ENCODE results near the gene NECAP2. TPM values are rescaled to one million over a fixed set of nuclear protein-coding genes. Genes with fewer than 3 reads are reported as not detected.

The NECAP2 gene
- total RNA-seq, 1 donor from 2014 or later = 48.2 TPM

- no peak for DNase-seq (ENCODE audit: extremely low spot score, unreplicated experiment)
- peaks cover 4% of the 10 kb centered on the region for H3K36me3 Mint-ChIP-seq
- H3K4me3 Mint-ChIP-seq = peak overlapping the region; percentile 94
- H3K27me3 Mint-ChIP-seq = no peaks in the 10 kb centered on the region
- H3K9me3 Mint-ChIP-seq = no peaks in the 10 kb centered on the region
- H3K27ac Mint-ChIP-seq = peak overlapping the region; percentile 87
- TF ChIP-seq CTCF (conservative IDR thresholded peaks at IDR 0.05) = no peak
- H3K4me1 Mint-ChIP-seq (ENCODE audit: unreplicated experiment) = peaks cover 7% of the 10 kb centered on the region
Observed at GRCh38 chr1:16441282-16441665, 750 bp downstream of the NECAP2 start.

- Mint-ChIP-seq H3K4me3 (peak overlapping the region; percentile 94), H3K27ac (no peak overlapping the region), H3K27me3 (no peaks in the 10 kb centered on the region), H3K9me3 (no peaks in the 10 kb centered on the region), H3K4me1 (ENCODE audit: unreplicated experiment) (peaks cover 7% of the 10 kb centered on the region), H3K36me3 (peaks cover 4% of the 10 kb centered on the region)
- no peak for TF ChIP-seq CTCF (conservative IDR thresholded peaks at IDR 0.05)
- no peak for DNase-seq (ENCODE audit: extremely low spot score, unreplicated experiment)
Observed at GRCh38 chr1:16442265-16442664, 1.7 kb downstream of the NECAP2 start.

GRCh38 chr1:16442941-16443340 is 2.4 kb downstream of the NECAP2 start:
- no peaks in the 10 kb centered on the region for H3K27me3 Mint-ChIP-seq
- peak overlapping the region; percentile 37 for H3K27ac Mint-ChIP-seq
- TF ChIP-seq CTCF (conservative IDR thresholded peaks at IDR 0.05) = no peak

GRCh38 chr1:16443975-16444770 is 3.6 kb downstream of the NECAP2 start:
- no peak overlapping the region for H3K27ac Mint-ChIP-seq
- no peaks in the 10 kb centered on the region for H3K9me3 Mint-ChIP-seq
- no peak for DNase-seq (ENCODE audit: extremely low spot score, unreplicated experiment)
- no peaks in the 10 kb centered on the region for H3K27me3 Mint-ChIP-seq
- peaks cover 6% of the 10 kb centered on the region for H3K36me3 Mint-ChIP-seq
- H3K4me1 Mint-ChIP-seq (ENCODE audit: unreplicated experiment) = peaks cover 7% of the 10 kb centered on the region
- no peak overlapping the region for H3K4me3 Mint-ChIP-seq
- no peak for TF ChIP-seq CTCF (conservative IDR thresholded peaks at IDR 0.05)

More at GRCh38 chr1:16442941-16443340, 2.4 kb downstream of the NECAP2 start:
- peak overlapping the region; percentile 74 for H3K4me3 Mint-ChIP-seq
- peaks cover 4% of the 10 kb centered on the region for H3K36me3 Mint-ChIP-seq
- no peak for DNase-seq (ENCODE audit: extremely low spot score, unreplicated experiment)
- peaks cover 7% of the 10 kb centered on the region for H3K4me1 Mint-ChIP-seq (ENCODE audit: unreplicated experiment)
- H3K9me3 Mint-ChIP-seq = no peaks in the 10 kb centered on the region

- Mint-ChIP-seq H3K27me3 (no peaks in the 10 kb centered on the region), H3K4me1 (ENCODE audit: unreplicated experiment) (peaks cover 7% of the 10 kb centered on the region), H3K4me3 (no peak overlapping the region), H3K36me3 (peaks cover 10% of the 10 kb centered on the region), H3K9me3 (no peaks in the 10 kb centered on the region), H3K27ac (no peak overlapping the region)
- TF ChIP-seq CTCF (conservative IDR thresholded peaks at IDR 0.05) = no peak
- no peak for DNase-seq (ENCODE audit: extremely low spot score, unreplicated experiment)
Observed at GRCh38 chr1:16445052-16445451, 4.5 kb downstream of the NECAP2 start.

Data from type B pancreatic cell (in vitro differentiated cells).